Sigmoid colon (tissue), 4 donors: ENCODE results near the gene PLCB1.

ENCODE experiments used
- CTCF ChIP-seq, 4 experiments: fragments of 450-650 bp in 3 of 4; fragments of 200-600 bp in 1 of 4; IDR thresholded peaks; one replicate each; pipeline ENCODE4 v1.5.1; 2016 to 2019; ENCODE audit warnings: antibody characterized with exemption in 4 of 4, mild to moderate bottlenecking in 3 of 4, moderate library complexity in 2 of 4
- EP300 ChIP-seq, 4 donors: sonication (generic); formaldehyde crosslinking; IDR thresholded peaks; one replicate each; pipeline ENCODE4 v1.6.1; 2017; ENCODE audit warnings: antibody characterized with exemption in 4 of 4
- POLR2A ChIP-seq, 2 donors: fragments of 450-650 bp; IDR thresholded peaks; one replicate each; pipeline ENCODE4 v1.6.1; 2016; ENCODE audit warnings: antibody characterized with exemption in 2 of 2, mild to moderate bottlenecking in 2 of 2, moderate library complexity in 2 of 2

- TF ChIP-seq CTCF (IDR thresholded peaks at IDR 0.05) (no peak), POLR2A (IDR thresholded peaks at IDR 0.05) (no peak), EP300 (IDR thresholded peaks at IDR 0.05) (no peak)
Observed at GRCh38 chr20:8621001-8621400, 488.9 kb downstream of the PLCB1 start.
